DND-41 (cell line): ENCODE measurements around the gene VDAC2.

Experiments
- ATAC-seq: fragments of 200-7000 bp; cut with Tn5 transposase; 3 replicates; pipeline ENCODE4 v1.9.1; 2021; ENCODE audit warnings: low read depth; ENCODE audit not compliant: insufficient read depth
- DNase-seq: peaks from one replicate; pipeline ENCODE4 v3.0.0-alpha.2; 2020
- H2AFZ ChIP-seq: 2 replicates; pipeline ENCODE4 v1.6.0; 2012; ENCODE audit warnings: low read depth, low read length
- H3K27ac ChIP-seq: 2 replicates; pipeline ENCODE4 v1.5.1; 2012; ENCODE audit warnings: low read length, inconsistent platforms
- H3K27me3 ChIP-seq: fragments of 200-600 bp; sonication (generic); 2 replicates; pipeline ENCODE4 v1.6.0; 2012; ENCODE audit warnings: low read length, mild to moderate bottlenecking, inconsistent platforms; ENCODE audit not compliant: insufficient read depth, poor library complexity
- H3K36me3 ChIP-seq: 2 replicates; pipeline ENCODE4 v1.5.1; 2012; ENCODE audit warnings: low read length, inconsistent platforms; ENCODE audit not compliant: insufficient read depth
- H3K4me1 ChIP-seq: 2 replicates; pipeline ENCODE4 v1.5.1; 2012; ENCODE audit warnings: mild to moderate bottlenecking, low read length; ENCODE audit not compliant: insufficient read depth
- H3K4me2 ChIP-seq: 2 replicates; pipeline ENCODE4 v1.6.0; 2012; ENCODE audit warnings: mild to moderate bottlenecking, moderate library complexity, low read length, inconsistent platforms; ENCODE audit not compliant: insufficient read depth
- H3K4me3 ChIP-seq, 2 experiments: fragments of 200-600 bp in 1 of 2; shearing (Covaris generic) in 1 of 2; 2 replicates each; pipeline ENCODE4 v1.5.1; 2012 to 2016; ENCODE audit warnings: inconsistent platforms in 2 of 2, low read length in 2 of 2, mild to moderate bottlenecking in 2 of 2, low read depth in 1 of 2, moderate library complexity in 1 of 2
- H3K79me2 ChIP-seq: 2 replicates; pipeline ENCODE4 v1.6.0; 2012; ENCODE audit warnings: low read length, inconsistent platforms; ENCODE audit not compliant: insufficient read depth
- H3K9ac ChIP-seq: 2 replicates; pipeline ENCODE4 v1.6.0; 2012; ENCODE audit warnings: low read depth, mild to moderate bottlenecking, inconsistent platforms, low read length, moderate library complexity
- H3K9me3 ChIP-seq: 2 replicates; pipeline ENCODE4 v1.5.1; 2012; ENCODE audit warnings: low read length, moderate library complexity, mild to moderate bottlenecking, inconsistent platforms; ENCODE audit not compliant: insufficient read depth, severe bottlenecking
- H4K20me1 ChIP-seq: 2 replicates; pipeline ENCODE4 v1.6.0; 2012; ENCODE audit warnings: low read length; ENCODE audit not compliant: insufficient read depth
- EZH2 ChIP-seq: IDR thresholded peaks from 3 replicates; pipeline ENCODE4 v1.6.1; 2012; ENCODE audit warnings: borderline replicate concordance, low read depth, mild to moderate bottlenecking, moderate library complexity, low read length, inconsistent platforms; ENCODE audit not compliant: severe bottlenecking
- TF ChIP-seq, protein P1 (sequence below): IDR thresholded peaks from 2 replicates; pipeline ENCODE4 v1.5.1; 2012; ENCODE audit warnings: borderline replicate concordance, low read length, moderate library complexity, mild to moderate bottlenecking; ENCODE audit not compliant: poor library complexity, severe bottlenecking; ENCODE audit errors: extremely low read depth

The VDAC2 gene

DNA sequence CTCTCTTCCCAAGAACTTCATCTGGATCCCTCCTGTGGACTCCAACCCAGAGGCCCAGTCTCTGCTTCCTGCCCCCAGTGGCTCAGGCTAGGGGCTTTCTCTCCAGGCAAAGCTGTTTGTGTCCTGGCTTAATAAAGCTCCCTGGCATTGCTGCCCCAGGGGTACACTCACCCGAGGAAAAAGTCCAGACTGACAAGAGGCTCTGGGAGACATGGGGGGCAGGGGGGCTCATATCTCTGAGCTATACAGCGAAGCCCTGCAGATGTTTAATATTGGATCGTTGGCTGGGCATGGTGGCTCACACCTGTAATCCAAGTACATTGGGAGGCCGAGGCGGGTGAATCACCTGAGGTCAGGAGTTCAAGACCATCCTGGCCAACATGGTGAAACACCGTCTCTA lies 35.9 kb downstream of the VDAC2 start:
- TF ChIP-seq EZH2: no peak
- TF ChIP-seq, protein P1, sequence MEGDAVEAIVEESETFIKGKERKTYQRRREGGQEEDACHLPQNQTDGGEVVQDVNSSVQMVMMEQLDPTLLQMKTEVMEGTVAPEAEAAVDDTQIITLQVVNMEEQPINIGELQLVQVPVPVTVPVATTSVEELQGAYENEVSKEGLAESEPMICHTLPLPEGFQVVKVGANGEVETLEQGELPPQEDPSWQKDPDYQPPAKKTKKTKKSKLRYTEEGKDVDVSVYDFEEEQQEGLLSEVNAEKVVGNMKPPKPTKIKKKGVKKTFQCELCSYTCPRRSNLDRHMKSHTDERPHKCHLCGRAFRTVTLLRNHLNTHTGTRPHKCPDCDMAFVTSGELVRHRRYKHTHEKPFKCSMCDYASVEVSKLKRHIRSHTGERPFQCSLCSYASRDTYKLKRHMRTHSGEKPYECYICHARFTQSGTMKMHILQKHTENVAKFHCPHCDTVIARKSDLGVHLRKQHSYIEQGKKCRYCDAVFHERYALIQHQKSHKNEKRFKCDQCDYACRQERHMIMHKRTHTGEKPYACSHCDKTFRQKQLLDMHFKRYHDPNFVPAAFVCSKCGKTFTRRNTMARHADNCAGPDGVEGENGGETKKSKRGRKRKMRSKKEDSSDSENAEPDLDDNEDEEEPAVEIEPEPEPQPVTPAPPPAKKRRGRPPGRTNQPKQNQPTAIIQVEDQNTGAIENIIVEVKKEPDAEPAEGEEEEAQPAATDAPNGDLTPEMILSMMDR: no peak
- DNase-seq (no peak), ATAC-seq (no peak)
- no peak overlapping the region for H2AFZ ChIP-seq
- H3K27ac ChIP-seq: no peak overlapping the region
- H3K27me3 ChIP-seq: no peaks in the 10 kb centered on the region
- H3K4me3 ChIP-seq: no peak overlapping the region
- no peaks in the 10 kb centered on the region for H3K9me3 ChIP-seq
- no peaks in the 10 kb centered on the region for H3K4me1 ChIP-seq
- H3K9ac ChIP-seq: no peak overlapping the region
- no peaks in the 10 kb centered on the region for H4K20me1 ChIP-seq
- no peak overlapping the region for H3K4me2 ChIP-seq
- no peaks in the 10 kb centered on the region for H3K36me3 ChIP-seq
- no peaks in the 10 kb centered on the region for H3K79me2 ChIP-seq

DNA sequence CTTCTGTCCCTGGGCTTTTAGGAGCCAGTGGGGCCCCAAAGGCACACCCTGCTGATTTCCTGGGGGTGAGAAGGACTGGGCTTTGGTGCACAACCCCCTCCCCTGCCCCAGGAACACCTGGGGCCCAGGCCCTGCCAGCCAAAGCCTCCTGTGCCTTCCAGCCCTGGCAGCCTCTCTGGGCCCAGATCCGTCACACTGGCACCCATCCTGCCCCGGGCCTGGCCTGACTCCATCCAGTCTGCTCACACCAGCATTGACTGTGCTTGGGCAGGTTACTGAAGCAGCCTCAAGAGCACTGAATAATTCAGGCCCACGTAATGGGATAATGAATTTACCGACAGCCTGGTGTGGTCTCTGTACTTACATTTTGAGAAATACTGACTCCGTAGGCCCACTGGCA lies 37.2 kb downstream of the VDAC2 start:
- Histone ChIP-seq H3K79me2 (no peaks in the 10 kb centered on the region), H3K36me3 (no peaks in the 10 kb centered on the region), H3K9me3 (peaks cover 4% of the 10 kb centered on the region), H3K9ac (no peak overlapping the region), H3K4me1 (no peaks in the 10 kb centered on the region), H3K4me3 (no peak overlapping the region), H4K20me1 (no peaks in the 10 kb centered on the region), H3K27me3 (no peaks in the 10 kb centered on the region), H3K4me2 (no peak overlapping the region), H3K27ac (no peak overlapping the region), H2AFZ (no peak overlapping the region)
- ATAC-seq: no peak
- TF ChIP-seq, protein P1: no peak
- no peak for TF ChIP-seq EZH2
- no peak for DNase-seq

DNA sequence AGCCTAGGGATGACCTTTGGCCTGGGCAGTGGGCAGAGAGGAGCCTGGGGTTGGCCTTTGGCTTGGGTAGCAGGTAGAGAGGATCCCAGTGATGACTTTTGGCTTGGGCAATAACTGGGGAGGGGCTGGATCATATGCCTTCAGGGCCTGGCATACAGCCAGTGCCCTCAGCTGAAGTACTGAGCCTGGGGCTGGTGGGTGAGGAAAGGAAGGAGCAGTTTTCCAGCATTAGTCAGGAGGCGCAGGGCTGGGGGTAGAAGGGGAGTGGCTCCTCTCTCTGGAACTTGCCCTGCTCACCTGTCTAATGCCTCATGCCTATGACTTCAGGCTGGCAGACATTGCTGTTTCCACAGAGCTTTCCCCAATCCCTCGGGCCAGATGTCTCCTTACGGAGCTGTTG lies 40.3 kb downstream of the VDAC2 start:
- Histone ChIP-seq H3K27ac (no peak overlapping the region), H3K4me3 (no peak overlapping the region), H3K9ac (no peak overlapping the region), H3K27me3 (no peaks in the 10 kb centered on the region), H3K36me3 (no peaks in the 10 kb centered on the region), H3K9me3 (peaks cover 22% of the 10 kb centered on the region), H3K79me2 (no peaks in the 10 kb centered on the region), H4K20me1 (no peaks in the 10 kb centered on the region), H3K4me2 (no peak overlapping the region), H2AFZ (no peak overlapping the region), H3K4me1 (no peaks in the 10 kb centered on the region)
- TF ChIP-seq EZH2: no peak
- TF ChIP-seq, protein P1: no peak
- DNase-seq: no peak
- no peak for ATAC-seq
